Heart right ventricle (tissue), 16 donors: ENCODE results near the gene SRGAP3. TPM values are rescaled to one million over a fixed set of nuclear protein-coding genes. Genes with fewer than 3 reads are reported as not detected.

Source experiments
- ATAC-seq, 8 donors: fragments of 200-7000 bp; cut with Tn5 transposase; one replicate each; pipeline ENCODE4 v1.9.1; 2020; ENCODE audit warnings: mild to moderate bottlenecking in 8 of 8, moderate library complexity in 8 of 8, moderate number of reproducible peaks in 1 of 8
- DNase-seq, 2 donors: peaks; one replicate each; pipeline ENCODE4 v3.0.0-alpha.2; 2020
- H3K27ac ChIP-seq, 10 donors: fragments of 200-600 bp; sonication (generic) in 2 of 10; one replicate each; pipeline versions ENCODE4 v1.5.0 to v1.8.0; 2020 to 2022; ENCODE audit warnings: mild to moderate bottlenecking in 3 of 10
- H3K27me3 ChIP-seq, 7 donors: fragments of 200-600 bp; one replicate each; pipeline ENCODE4 v1.8.0; 2021 to 2022; ENCODE audit warnings: mild to moderate bottlenecking in 2 of 7
- H3K36me3 ChIP-seq, 9 donors: fragments of 200-600 bp; sonication (generic) in 1 of 9; one replicate each; pipeline versions ENCODE4 v1.5.0 to v1.8.0; 2020 to 2022; ENCODE audit warnings: mild to moderate bottlenecking in 2 of 9
- H3K4me1 ChIP-seq, 9 donors: fragments of 200-600 bp; sonication (generic) in 1 of 9; one replicate each; pipeline versions ENCODE4 v1.5.0 to v1.8.0; 2020 to 2022; ENCODE audit warnings: mild to moderate bottlenecking in 4 of 9
- H3K4me3 ChIP-seq, 10 donors: fragments of 200-600 bp; sonication (generic) in 2 of 10; one replicate each; pipeline versions ENCODE4 v1.5.0 to v1.8.0; 2020 to 2022; ENCODE audit warnings: mild to moderate bottlenecking in 7 of 10, moderate library complexity in 2 of 10
- H3K9me3 ChIP-seq, 11 donors: fragments of 200-600 bp in 10 of 11; sonication (generic) in 2 of 11; one replicate each; pipeline versions ENCODE4 v1.5.0 to v1.8.0; 2013 to 2022; ENCODE audit warnings: mild to moderate bottlenecking in 2 of 11, control low read depth in 1 of 11, moderate library complexity in 1 of 11
- WGBS, 2 donors: extraction: QIAGEN DNeasy Blood & Tissue Kit; methylation state at CpG; one replicate each; pipeline ENCODE4 v1.1.7; 2013; ENCODE audit warnings: inconsistent platforms in 1 of 2; 5-methylcytosine and 5-hydroxymethylcytosine counted together
- intact Hi-C, 10 donors: fragments of 100-400 bp; cut with DNase I; formaldehyde crosslinking; loops; one replicate each; pipeline versions ENCODE4 v1.11.1 to v1.14.2; 2022
- polyA plus RNA-seq, 2 donors: library from polyadenylated mRNA; stranded (reverse); fragments of 200-250 nt; gene quantifications; one replicate each; pipeline ENCODE4 v1.2.3, GENCODE V29; 2013
- total RNA-seq, 10 donors: library from RNA; stranded (reverse); fragmentation: NEBNext Ultra II Directional in 3 of 10; extraction: Animal tissue kit (Norgen Biotek cat#: 25700) in 3 of 10; gene quantifications; one replicate each; pipeline versions ENCODE4 v1.2.1 to v1.2.4, GENCODE V29; 2021 to 2023
- TF ChIP-seq, protein P1 (sequence below), 9 donors: fragments of 200-600 bp; sonication (generic) in 2 of 9; IDR thresholded peaks; one replicate each; pipeline versions ENCODE4 v1.5.0 to v1.8.0; 2021 to 2022; ENCODE audit warnings: antibody characterized with exemption in 9 of 9, mild to moderate bottlenecking in 5 of 9, moderate library complexity in 1 of 9
- donor health status: Arrhythmogenic right ventricular cardiomyopathy.
- donor health status: ischemic (EF 13 %, LVEDD 7.1; RV severe dilation, severe dysfunction).
- donor health status: healthy with polysubstance abuse.
- donor health status: DM: no; HTN: yes; CAD: no.
- donor health status: DM: no; HTN: no; CAD: no.
- donor health status: ischemic (EF 25% LVEDD 6.9; RV normal size, moderate dysfunction).
- donor health status: ischemic (EF 25% LVEDD 5.7; RV mildly dilated, moderate dysfunction).
- donor health status: healthy.
- donor health status: DM: yes; HTN: yes; CAD: no.
- donor health status: Ischemic cardiomyopathy.
- donor health status: ischemic (EF 35%, LVEDD 5.7; RV mildly dilated, moderate dysfunction).
- donor health status: nonischemic (EF 11% LVEDD 7.7; RV severe dilation, severe dysfunction).
- donor health status: DM: yes; HTN: yes; CAD: no.
- donor health status: PGD.
- donor health status: ischemic (EF 29% LVEDD 5.4; RV normal size, mild dysfunction).
- donor health status: nonischemic (EF 23%, LVEDD 6.1; RV moderate dilation, normal function).

Gene SRGAP3
- total and polyA plus RNA-seq, 12 donors: 0.67 to 16.1 (median 10.6) TPM

DNA sequence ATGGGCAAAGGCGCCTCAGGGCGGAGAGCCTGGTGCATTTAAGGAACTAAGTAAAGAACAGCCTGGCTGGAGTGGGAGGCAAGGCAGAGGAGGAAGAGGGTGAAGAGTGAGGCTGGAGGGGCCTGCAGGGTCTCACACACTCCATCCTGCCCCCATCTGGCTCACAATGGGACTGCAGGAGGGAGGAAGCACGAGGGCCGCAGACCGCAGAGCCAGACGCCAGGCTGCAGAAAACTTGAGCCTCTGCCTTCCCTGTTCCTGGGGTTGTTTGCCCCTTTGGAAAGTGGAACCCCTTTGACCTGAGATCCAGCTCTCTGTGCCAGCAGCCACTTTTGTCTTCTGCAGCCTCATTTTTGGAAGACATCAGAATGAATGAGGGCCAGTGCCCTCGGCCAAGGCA is 138.0 kb downstream of the SRGAP3 start:
- TF ChIP-seq, protein P1, sequence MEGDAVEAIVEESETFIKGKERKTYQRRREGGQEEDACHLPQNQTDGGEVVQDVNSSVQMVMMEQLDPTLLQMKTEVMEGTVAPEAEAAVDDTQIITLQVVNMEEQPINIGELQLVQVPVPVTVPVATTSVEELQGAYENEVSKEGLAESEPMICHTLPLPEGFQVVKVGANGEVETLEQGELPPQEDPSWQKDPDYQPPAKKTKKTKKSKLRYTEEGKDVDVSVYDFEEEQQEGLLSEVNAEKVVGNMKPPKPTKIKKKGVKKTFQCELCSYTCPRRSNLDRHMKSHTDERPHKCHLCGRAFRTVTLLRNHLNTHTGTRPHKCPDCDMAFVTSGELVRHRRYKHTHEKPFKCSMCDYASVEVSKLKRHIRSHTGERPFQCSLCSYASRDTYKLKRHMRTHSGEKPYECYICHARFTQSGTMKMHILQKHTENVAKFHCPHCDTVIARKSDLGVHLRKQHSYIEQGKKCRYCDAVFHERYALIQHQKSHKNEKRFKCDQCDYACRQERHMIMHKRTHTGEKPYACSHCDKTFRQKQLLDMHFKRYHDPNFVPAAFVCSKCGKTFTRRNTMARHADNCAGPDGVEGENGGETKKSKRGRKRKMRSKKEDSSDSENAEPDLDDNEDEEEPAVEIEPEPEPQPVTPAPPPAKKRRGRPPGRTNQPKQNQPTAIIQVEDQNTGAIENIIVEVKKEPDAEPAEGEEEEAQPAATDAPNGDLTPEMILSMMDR (IDR thresholded peaks at IDR 0.05): no peak
- no peaks in the 10 kb centered on the region for H3K9me3 ChIP-seq
- intact Hi-C loops: no loop called here
- no peak for DNase-seq
- ATAC-seq: no peak
- H3K27me3 ChIP-seq: no peaks in the 10 kb centered on the region
- WGBS, 2 donors: 91 to 94% methylated on average over 7 of the region's 7 CpGs
- no peak overlapping the region for H3K4me3 ChIP-seq
- no peak overlapping the region for H3K27ac ChIP-seq
- no peaks in the 10 kb centered on the region for H3K36me3 ChIP-seq
- H3K4me1 ChIP-seq: peaks cover 0 to 8% (median 0%) of the 10 kb centered on the region in 9 donors

DNA sequence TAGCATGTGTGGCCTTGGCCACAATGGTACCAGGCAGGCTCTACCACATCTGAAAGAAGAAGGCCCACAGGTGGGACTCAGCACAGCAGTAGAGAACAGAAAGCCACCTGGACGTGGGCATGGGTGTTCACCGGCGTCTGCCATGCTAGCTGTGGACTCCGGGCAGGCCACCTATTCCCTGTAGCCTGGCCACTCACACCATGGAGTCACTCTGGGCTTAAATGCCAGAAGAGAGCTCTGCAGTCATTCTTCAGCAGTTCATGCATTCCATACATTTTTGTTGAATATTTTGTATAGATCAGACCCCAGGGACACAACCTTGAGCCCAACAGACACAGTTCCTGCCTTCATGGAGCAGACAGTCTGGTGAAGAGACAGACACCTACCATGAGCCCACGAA is 138.6 kb downstream of the SRGAP3 start:
- intact Hi-C loops: no loop called here
- TF ChIP-seq, protein P1 (IDR thresholded peaks at IDR 0.05): no peak
- Histone ChIP-seq H3K9me3 (no peaks in the 10 kb centered on the region), H3K27me3 (no peaks in the 10 kb centered on the region), H3K36me3 (no peaks in the 10 kb centered on the region), H3K4me1 (peaks cover 0 to 8% (median 0%) of the 10 kb centered on the region in 9 donors), H3K4me3 (no peak overlapping the region), H3K27ac (no peak overlapping the region)
- WGBS, 2 donors: 87 to 89% methylated on average over 5 of the region's 5 CpGs
- no peak for DNase-seq
- no peak for ATAC-seq

DNA sequence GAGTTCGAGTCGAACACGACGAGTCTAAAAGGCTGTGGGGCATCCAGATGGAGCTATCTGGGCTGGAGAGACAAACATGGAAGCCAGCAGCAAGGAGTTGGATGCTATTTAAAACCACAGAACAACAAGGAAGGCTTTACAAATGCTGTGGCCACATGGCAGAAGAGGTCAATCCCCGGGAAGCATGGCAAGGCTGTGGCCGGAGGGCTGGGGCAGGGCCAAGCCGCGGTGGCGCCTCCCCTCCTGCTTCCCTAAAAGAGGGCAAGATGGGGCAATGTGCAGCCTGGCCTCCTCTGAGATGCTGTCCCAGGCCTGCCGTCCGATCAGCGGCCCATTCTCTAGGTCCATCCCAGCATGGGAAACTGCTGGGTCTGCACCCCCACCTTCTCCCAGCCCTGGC is 139.1 kb downstream of the SRGAP3 start:
- no peaks in the 10 kb centered on the region for H3K36me3 ChIP-seq
- H3K4me3 ChIP-seq: no peak overlapping the region
- H3K27ac ChIP-seq: no peak overlapping the region
- H3K9me3 ChIP-seq: no peaks in the 10 kb centered on the region
- intact Hi-C loops: no loop called here
- DNase-seq (peak in 1 of 2 donors; percentile 31), ATAC-seq (peak in 3 of 8 donors; percentile 11 to 16 (median 14))
- 93 to 96% methylated on average over 12 of the region's 12 CpGs for WGBS, 2 donors
- H3K27me3 ChIP-seq: no peaks in the 10 kb centered on the region
- peaks cover 0 to 8% (median 0%) of the 10 kb centered on the region in 9 donors for H3K4me1 ChIP-seq
- TF ChIP-seq, protein P1 (IDR thresholded peaks at IDR 0.05): no peak

DNA sequence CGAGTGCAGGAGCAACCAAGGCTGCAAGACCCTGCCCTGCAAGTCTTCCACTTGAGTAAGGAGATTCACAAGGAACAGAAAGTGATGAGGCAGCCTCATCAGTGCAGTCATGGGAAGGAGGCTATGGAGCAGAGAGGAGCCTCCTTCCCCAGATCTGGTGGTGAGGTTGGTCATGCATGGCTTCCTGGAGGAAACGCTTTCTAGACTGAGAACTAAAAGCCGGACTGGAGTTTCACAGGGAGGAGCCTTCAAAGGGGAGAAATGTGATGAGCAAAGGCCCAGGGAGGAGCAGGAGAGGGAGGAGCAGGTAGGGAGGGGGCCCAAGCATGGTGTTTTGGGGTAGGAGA is 139.9 kb downstream of the SRGAP3 start:
- no peak for DNase-seq
- intact Hi-C loops: no loop called here
- Histone ChIP-seq H3K27ac (no peak overlapping the region), H3K4me1 (peaks cover 0 to 8% (median 0%) of the 10 kb centered on the region in 9 donors), H3K9me3 (no peaks in the 10 kb centered on the region), H3K27me3 (no peaks in the 10 kb centered on the region), H3K4me3 (no peak overlapping the region), H3K36me3 (no peaks in the 10 kb centered on the region)
- ATAC-seq: peak in 3 of 8 donors; percentile 10 to 48 (median 46)
- TF ChIP-seq, protein P1 (IDR thresholded peaks at IDR 0.05): no peak
- WGBS, 2 donors: 66 to 85% methylated on average over 3 of the region's 3 CpGs
